Heart left ventricle (tissue), 16 donors: ENCODE results near the gene TMEM272. TPM values are rescaled to one million over a fixed set of nuclear protein-coding genes. Genes with fewer than 3 reads are reported as not detected.

Experiments
- ATAC-seq, 4 donors: fragments of 200-7000 bp; cut with Tn5 transposase; one replicate each; pipeline ENCODE4 v1.9.1; 2020 to 2022; ENCODE audit warnings: moderate library complexity in 4 of 4, mild to moderate bottlenecking in 3 of 4, moderate number of reproducible peaks in 1 of 4
- DNase-seq, 5 donors: peaks; one replicate each; pipeline ENCODE4 v3.0.0-alpha.2; 2020
- H3K27ac ChIP-seq, 12 donors: fragments of 200-600 bp; sonication (generic) in 4 of 12; one replicate each; pipeline versions ENCODE4 v1.5.0 to v1.8.0; 2016 to 2022; ENCODE audit warnings: mild to moderate bottlenecking in 2 of 12
- H3K27me3 ChIP-seq, 9 donors: fragments of 200-600 bp; sonication (generic) in 2 of 9; one replicate each; pipeline versions ENCODE4 v1.5.1 to v1.8.0; 2016 to 2022; ENCODE audit warnings: mild to moderate bottlenecking in 3 of 9
- H3K36me3 ChIP-seq, 9 donors: fragments of 200-600 bp; sonication (generic) in 2 of 9; one replicate each; pipeline versions ENCODE4 v1.5.0 to v1.8.0; 2018 to 2022; ENCODE audit warnings: mild to moderate bottlenecking in 2 of 9
- H3K4me1 ChIP-seq, 12 donors: fragments of 200-600 bp; sonication (generic) in 4 of 12; one replicate each; pipeline versions ENCODE4 v1.5.0 to v1.8.0; 2016 to 2022; ENCODE audit warnings: mild to moderate bottlenecking in 3 of 12
- H3K4me3 ChIP-seq, 12 donors: fragments of 200-600 bp; sonication (generic) in 4 of 12; one replicate each; pipeline versions ENCODE4 v1.5.0 to v1.8.0; 2017 to 2022; ENCODE audit warnings: mild to moderate bottlenecking in 9 of 12, moderate library complexity in 4 of 12
- H3K9me3 ChIP-seq, 12 donors: fragments of 200-600 bp; sonication (generic) in 4 of 12; one replicate each; pipeline versions ENCODE4 v1.5.0 to v1.8.0; 2016 to 2022; ENCODE audit warnings: mild to moderate bottlenecking in 1 of 12
- POLR2A ChIP-seq, 2 donors: fragments of 450-650 bp; IDR thresholded peaks; one replicate each; pipeline ENCODE4 v1.6.1; 2017; ENCODE audit warnings: antibody characterized with exemption in 2 of 2, mild to moderate bottlenecking in 2 of 2, moderate library complexity in 2 of 2
- WGBS, 4 donors: extraction: QIAGEN DNeasy Blood & Tissue Kit in 2 of 4; methylation state at CpG; one replicate each; pipeline versions ENCODE4 v1.1.5 to v1.1.7; 2013 to 2018; 5-methylcytosine and 5-hydroxymethylcytosine counted together
- intact Hi-C, 10 donors: fragments of 100-400 bp; cut with DNase I; formaldehyde crosslinking; loops; one replicate each; pipeline versions ENCODE4 v1.11.1 to v1.14.2; 2022
- polyA plus RNA-seq, 2 donors: library from polyadenylated mRNA; stranded (reverse); fragments of 200-250 nt; gene quantifications; one replicate each; pipeline ENCODE4 v1.2.3, GENCODE V29; 2013
- total RNA-seq, 9 donors: library from RNA; depleted of rRNA in 2 of 9; stranded (reverse); fragments of >200 nt in 2 of 9; fragmentation: NEBNext Ultra II Directional in 3 of 9; extraction: Animal tissue kit (Norgen Biotek cat#: 25700) in 3 of 9; gene quantifications; one replicate each; pipeline versions ENCODE4 v1.1.0 to v1.2.4, GENCODE V29; 2016 to 2023
- TF ChIP-seq, protein P1 (sequence below), 12 donors: fragments of 200-600 bp; sonication (generic) in 4 of 12; IDR thresholded peaks; one replicate each; pipeline versions ENCODE4 v1.5.0 to v1.8.0; 2018 to 2022; ENCODE audit warnings: antibody characterized with exemption in 12 of 12, mild to moderate bottlenecking in 5 of 12
- donor health status: ischemic (EF 13 %, LVEDD 7.1; RV severe dilation, severe dysfunction).
- donor health status: healthy with polysubstance abuse.
- donor health status: DM: no; HTN: yes; CAD: no.
- donor health status: DM: no; HTN: no; CAD: no.
- donor health status: ischemic (EF 25% LVEDD 6.9; RV normal size, moderate dysfunction).
- donor health status: ischemic (EF 25% LVEDD 5.7; RV mildly dilated, moderate dysfunction).
- donor health status: healthy.
- donor health status: DM: yes; HTN: yes; CAD: no.
- donor health status: ischemic (EF 35%, LVEDD 5.7; RV mildly dilated, moderate dysfunction).
- donor health status: nonischemic (EF 11% LVEDD 7.7; RV severe dilation, severe dysfunction).
- donor health status: DM: yes; HTN: yes; CAD: no.
- donor health status: PGD.
- donor health status: ischemic (EF 29% LVEDD 5.4; RV normal size, mild dysfunction).
- donor health status: nonischemic (EF 23%, LVEDD 6.1; RV moderate dilation, normal function).

Gene TMEM272
- total and polyA plus RNA-seq, 11 donors: 0.14 to 1.6 (median 0.33) TPM; not detected in 1

GRCh38 chr13:51793570-51794271 lies 51.3 kb downstream of the TMEM272 start:
- 77 to 84% (median 81%) methylated on average over 6 of the region's 6 CpGs for WGBS, 4 donors
- DNase-seq: no peak

GRCh38 chr13:51786425-51787265 lies 58.3 kb downstream of the TMEM272 start:
- no peaks in the 10 kb centered on the region for H3K27me3 ChIP-seq
- TF ChIP-seq, protein P1, sequence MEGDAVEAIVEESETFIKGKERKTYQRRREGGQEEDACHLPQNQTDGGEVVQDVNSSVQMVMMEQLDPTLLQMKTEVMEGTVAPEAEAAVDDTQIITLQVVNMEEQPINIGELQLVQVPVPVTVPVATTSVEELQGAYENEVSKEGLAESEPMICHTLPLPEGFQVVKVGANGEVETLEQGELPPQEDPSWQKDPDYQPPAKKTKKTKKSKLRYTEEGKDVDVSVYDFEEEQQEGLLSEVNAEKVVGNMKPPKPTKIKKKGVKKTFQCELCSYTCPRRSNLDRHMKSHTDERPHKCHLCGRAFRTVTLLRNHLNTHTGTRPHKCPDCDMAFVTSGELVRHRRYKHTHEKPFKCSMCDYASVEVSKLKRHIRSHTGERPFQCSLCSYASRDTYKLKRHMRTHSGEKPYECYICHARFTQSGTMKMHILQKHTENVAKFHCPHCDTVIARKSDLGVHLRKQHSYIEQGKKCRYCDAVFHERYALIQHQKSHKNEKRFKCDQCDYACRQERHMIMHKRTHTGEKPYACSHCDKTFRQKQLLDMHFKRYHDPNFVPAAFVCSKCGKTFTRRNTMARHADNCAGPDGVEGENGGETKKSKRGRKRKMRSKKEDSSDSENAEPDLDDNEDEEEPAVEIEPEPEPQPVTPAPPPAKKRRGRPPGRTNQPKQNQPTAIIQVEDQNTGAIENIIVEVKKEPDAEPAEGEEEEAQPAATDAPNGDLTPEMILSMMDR (IDR thresholded peaks at IDR 0.05): no peak
- no peak for TF ChIP-seq POLR2A (IDR thresholded peaks at IDR 0.05)
- peak overlapping the region in 6 of 12 donors; percentile 5 to 24 (median 10) for H3K4me3 ChIP-seq
- peaks cover 0 to 9% (median 0%) of the 10 kb centered on the region in 9 donors for H3K36me3 ChIP-seq
- H3K27ac ChIP-seq: peak overlapping the region in 11 of 12 donors; percentile 66 to 81 (median 74)
- H3K4me1 ChIP-seq: peaks cover 0 to 26% (median 19%) of the 10 kb centered on the region in 12 donors
- DNase-seq: no peak
- no peaks in the 10 kb centered on the region for H3K9me3 ChIP-seq
- intact Hi-C loops: loop anchor here in 1 of 10 donors (5.0 kb wide), 1 partner anchor 354 kb away; no protein-coding TSS in a partner anchor
- 24 to 32% (median 25%) methylated on average over 10 of the region's 10 CpGs for WGBS, 4 donors
- ATAC-seq: peak in 3 of 4 donors; percentile 5 to 28 (median 10)

More at GRCh38 chr13:51793570-51794271, 51.3 kb downstream of the TMEM272 start:
- H3K9me3 ChIP-seq: no peaks in the 10 kb centered on the region
- H3K4me3 ChIP-seq: no peak overlapping the region
- H3K27ac ChIP-seq: peak overlapping the region in 1 of 12 donors; percentile 39
- intact Hi-C loops: loop anchor here in 3 of 10 donors (10.0 kb wide), 3 partner anchors 209 to 359 kb away; partner anchors contain the start of genes INTS6 (in 1 of the 3) and WDFY2 (in 1 of the 3)
- no peak for TF ChIP-seq POLR2A (IDR thresholded peaks at IDR 0.05)
- TF ChIP-seq, protein P1 (IDR thresholded peaks at IDR 0.05): no peak
- H3K27me3 ChIP-seq: no peaks in the 10 kb centered on the region
- H3K36me3 ChIP-seq: peaks cover 0 to 17% (median 0%) of the 10 kb centered on the region in 9 donors
- peak in 2 of 4 donors; percentile 59 to 64 for ATAC-seq
- peaks cover 0 to 12% (median 0%) of the 10 kb centered on the region in 12 donors for H3K4me1 ChIP-seq

DNA sequence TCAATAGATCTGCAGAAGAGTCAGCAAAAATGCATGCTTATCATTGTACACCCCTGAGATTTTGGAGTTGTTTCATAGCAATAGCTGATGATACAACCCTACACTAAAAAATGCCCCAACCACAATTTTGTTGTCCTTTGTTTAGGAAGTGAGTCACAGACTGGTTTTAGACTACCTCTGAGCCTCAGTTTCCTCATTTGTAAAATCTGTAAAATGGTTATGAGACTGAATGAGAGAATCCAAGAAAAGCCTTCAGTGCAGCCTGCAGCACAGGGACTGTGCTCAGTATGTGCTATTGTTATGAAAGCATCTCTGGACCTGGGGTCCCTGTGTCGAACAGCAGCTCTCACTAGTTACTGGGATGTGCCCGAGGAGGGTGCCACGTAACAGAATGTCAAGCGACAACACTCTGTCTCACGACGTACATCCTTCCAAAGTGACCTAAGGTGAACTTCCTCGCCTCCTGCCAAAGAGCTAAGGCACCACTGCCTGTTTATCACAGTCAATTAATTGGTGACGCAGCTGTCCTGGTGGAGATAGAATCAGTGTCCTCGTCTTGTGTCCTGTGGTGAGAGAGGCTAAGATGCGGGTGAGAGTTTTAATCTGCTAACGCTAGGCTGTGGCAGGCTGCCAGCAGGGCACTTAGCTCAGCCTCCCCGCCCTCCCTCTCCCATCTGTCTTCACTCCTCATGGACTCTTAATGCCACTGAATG lies 59.1 kb downstream of the TMEM272 start:
- H3K4me3 ChIP-seq: peak overlapping the region in 6 of 12 donors; percentile 5 to 24 (median 10)
- no peak for TF ChIP-seq POLR2A (IDR thresholded peaks at IDR 0.05)
- TF ChIP-seq, protein P1 (IDR thresholded peaks at IDR 0.05): no peak
- ATAC-seq (peak; percentile 70 to 91 (median 88)), DNase-seq (peak in 4 of 5 donors; percentile 54 to 84 (median 73))
- 3 to 15% (median 9%) methylated on average over 5 to 12 of the region's 12 CpGs for WGBS, 4 donors
- intact Hi-C loops: loop anchor here in 1 of 10 donors (5.0 kb wide), 1 partner anchor 354 kb away; no protein-coding TSS in a partner anchor
- H3K4me1 ChIP-seq: peaks cover 0 to 26% (median 19%) of the 10 kb centered on the region in 12 donors
- H3K9me3 ChIP-seq: no peaks in the 10 kb centered on the region
- peak overlapping the region in 11 of 12 donors; percentile 66 to 81 (median 74) for H3K27ac ChIP-seq
- H3K27me3 ChIP-seq: no peaks in the 10 kb centered on the region
- H3K36me3 ChIP-seq: peaks cover 0 to 9% (median 0%) of the 10 kb centered on the region in 9 donors
